ENCODE data around the gene PAFAH1B2. TPM values are rescaled to one million over a fixed set of nuclear protein-coding genes. Genes with fewer than 3 reads are reported as not detected.
"Not testable (repeated sequence)": the region's sequence is repeated elsewhere in the genome, so short reads cannot be mapped to it uniquely, and the experiment has no call there.

PAFAH1B2 gene
- total RNA-seq, 1 donor from 2014 or later = 134 TPM

DNA sequence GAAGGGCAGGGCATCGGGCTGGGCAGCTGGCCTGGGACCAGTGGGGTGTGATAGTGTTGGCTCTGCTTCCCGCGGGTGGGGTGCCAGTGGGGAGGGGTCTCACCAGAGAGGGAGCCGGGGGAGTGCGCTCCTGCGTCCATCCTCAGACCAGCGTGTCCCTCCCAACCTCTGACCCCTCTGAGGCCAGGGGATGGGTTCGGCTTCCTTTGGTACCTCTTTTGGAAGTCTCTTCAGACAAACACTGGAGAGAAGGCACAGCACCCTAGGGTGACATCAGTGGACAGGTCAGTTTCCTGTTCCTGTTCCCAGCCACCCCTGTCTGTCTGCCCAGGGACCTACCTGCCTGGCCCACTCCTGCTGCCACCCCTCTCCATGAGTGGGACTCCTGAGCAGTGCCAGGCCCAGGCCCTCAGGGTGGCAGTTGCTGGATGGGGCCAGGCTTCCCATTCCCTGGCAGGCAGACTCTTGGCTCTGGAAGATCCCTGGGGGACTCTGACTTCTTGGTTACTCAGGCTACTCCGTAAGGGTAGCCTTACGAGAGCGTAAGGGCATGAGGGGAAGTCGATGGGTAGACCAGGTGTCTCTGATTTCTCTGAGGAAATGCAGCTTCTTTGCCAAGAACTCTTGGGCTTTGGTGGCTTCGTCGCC, 57.7 kb downstream of the PAFAH1B2 start:
- no peaks in the 10 kb centered on the region for H3K9me3 Mint-ChIP-seq
- TF ChIP-seq CTCF (conservative IDR thresholded peaks at IDR 0.05) = no peak
- peaks cover 17% of the 10 kb centered on the region for H3K4me1 Mint-ChIP-seq
- no peak for DNase-seq (ENCODE audit: low read depth, low spot score)
- peak overlapping the region; percentile 12 for H3K27ac Mint-ChIP-seq (ENCODE audit: unreplicated experiment)
- peaks cover 13% of the 10 kb centered on the region for H3K27me3 Mint-ChIP-seq (ENCODE audit: low read depth)
- H3K36me3 Mint-ChIP-seq (ENCODE audit: low read depth) = peaks cover 5% of the 10 kb centered on the region
- H3K4me3 Mint-ChIP-seq = no peak overlapping the region

GRCh38 chr11:117202386-117203068, 58.4 kb downstream of the PAFAH1B2 start:
- peaks cover 17% of the 10 kb centered on the region for H3K4me1 Mint-ChIP-seq
- no peak for TF ChIP-seq CTCF (conservative IDR thresholded peaks at IDR 0.05)
- peaks cover 13% of the 10 kb centered on the region for H3K27me3 Mint-ChIP-seq (ENCODE audit: low read depth)
- H3K36me3 Mint-ChIP-seq (ENCODE audit: low read depth) = peaks cover 5% of the 10 kb centered on the region
- no peak for DNase-seq (ENCODE audit: low read depth, low spot score)
- no peaks in the 10 kb centered on the region for H3K9me3 Mint-ChIP-seq
- H3K27ac Mint-ChIP-seq (ENCODE audit: unreplicated experiment) = no peak overlapping the region
- no peak overlapping the region for H3K4me3 Mint-ChIP-seq

- H3K4me3 Mint-ChIP-seq = no peak overlapping the region
- H3K27me3 Mint-ChIP-seq (ENCODE audit: low read depth) = peaks cover 13% of the 10 kb centered on the region
- no peaks in the 10 kb centered on the region for H3K9me3 Mint-ChIP-seq
- no peak for TF ChIP-seq CTCF (conservative IDR thresholded peaks at IDR 0.05)
- no peak for DNase-seq (ENCODE audit: low read depth, low spot score)
- peaks cover 15% of the 10 kb centered on the region for H3K4me1 Mint-ChIP-seq
- no peak overlapping the region for H3K27ac Mint-ChIP-seq (ENCODE audit: unreplicated experiment)
- peaks cover 5% of the 10 kb centered on the region for H3K36me3 Mint-ChIP-seq (ENCODE audit: low read depth)
Observed at GRCh38 chr11:117203069-117203407, 59.0 kb downstream of the PAFAH1B2 start.

- H3K36me3 Mint-ChIP-seq (ENCODE audit: low read depth) = peaks cover 5% of the 10 kb centered on the region
- peaks cover 13% of the 10 kb centered on the region for H3K27me3 Mint-ChIP-seq (ENCODE audit: low read depth)
- TF ChIP-seq CTCF (conservative IDR thresholded peaks at IDR 0.05) = no peak
- no peak for DNase-seq (ENCODE audit: low read depth, low spot score)
- H3K4me1 Mint-ChIP-seq = peaks cover 3% of the 10 kb centered on the region
- no peak overlapping the region for H3K4me3 Mint-ChIP-seq
- no peaks in the 10 kb centered on the region for H3K9me3 Mint-ChIP-seq
- H3K27ac Mint-ChIP-seq (ENCODE audit: unreplicated experiment) = peak overlapping the region; percentile 92
Observed at GRCh38 chr11:117204283-117205080, 60.4 kb downstream of the PAFAH1B2 start.

- H3K4me1 Mint-ChIP-seq = peaks cover 5% of the 10 kb centered on the region
- TF ChIP-seq CTCF (conservative IDR thresholded peaks at IDR 0.05) = no peak
- H3K9me3 Mint-ChIP-seq = no peaks in the 10 kb centered on the region
- H3K27me3 Mint-ChIP-seq (ENCODE audit: low read depth) = peaks cover 9% of the 10 kb centered on the region
- H3K4me3 Mint-ChIP-seq = no peak overlapping the region
- peaks cover 8% of the 10 kb centered on the region for H3K36me3 Mint-ChIP-seq (ENCODE audit: low read depth)
- DNase-seq (ENCODE audit: low read depth, low spot score) = no peak
- no peak overlapping the region for H3K27ac Mint-ChIP-seq (ENCODE audit: unreplicated experiment)
Observed at GRCh38 chr11:117205211-117205818, 61.2 kb downstream of the PAFAH1B2 start.

GRCh38 chr11:117206111-117206510, 62.0 kb downstream of the PAFAH1B2 start:
- H3K27ac Mint-ChIP-seq (ENCODE audit: unreplicated experiment) = peak overlapping the region; percentile 88
- H3K36me3 Mint-ChIP-seq (ENCODE audit: low read depth); H3K9me3 Mint-ChIP-seq; H3K27me3 Mint-ChIP-seq (ENCODE audit: low read depth); H3K4me1 Mint-ChIP-seq; H3K4me3 Mint-ChIP-seq; DNase-seq (ENCODE audit: low read depth, low spot score): not testable (repeated sequence)

GRCh38 chr11:117206859-117207258, 62.8 kb downstream of the PAFAH1B2 start:
- H3K27me3 Mint-ChIP-seq (ENCODE audit: low read depth); H3K4me3 Mint-ChIP-seq; DNase-seq (ENCODE audit: low read depth, low spot score); H3K27ac Mint-ChIP-seq (ENCODE audit: unreplicated experiment); H3K4me1 Mint-ChIP-seq; H3K9me3 Mint-ChIP-seq: not testable (repeated sequence)
- H3K36me3 Mint-ChIP-seq (ENCODE audit: low read depth) = peaks cover 12% of the 10 kb centered on the region

DNA sequence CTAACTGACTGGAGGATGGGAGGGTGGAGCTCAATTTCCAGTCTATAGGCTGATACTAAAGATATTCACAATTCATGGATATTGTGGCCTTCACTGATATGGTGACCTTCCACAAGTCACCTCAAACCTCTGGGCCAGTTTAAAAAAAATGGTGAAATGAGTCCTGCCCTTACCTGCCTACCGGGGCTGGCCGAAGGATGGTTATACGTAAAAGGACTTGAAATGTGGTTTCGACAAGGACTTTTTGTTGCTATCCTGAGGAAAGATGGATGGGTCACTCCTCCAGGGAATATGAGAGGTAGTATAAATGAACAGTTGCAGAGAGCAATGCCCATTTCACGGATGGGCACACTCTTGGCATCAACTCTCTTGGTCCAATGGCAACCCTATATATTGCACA, 63.4 kb downstream of the PAFAH1B2 start:
- H3K4me1 Mint-ChIP-seq; DNase-seq (ENCODE audit: low read depth, low spot score); H3K9me3 Mint-ChIP-seq; H3K27ac Mint-ChIP-seq (ENCODE audit: unreplicated experiment); H3K4me3 Mint-ChIP-seq; H3K27me3 Mint-ChIP-seq (ENCODE audit: low read depth): not testable (repeated sequence)
- H3K36me3 Mint-ChIP-seq (ENCODE audit: low read depth) = peaks cover 12% of the 10 kb centered on the region
